GM19438 (cell line): ENCODE results near the gene COL6A2.
"Not testable (repeated sequence)": the region's sequence is repeated elsewhere in the genome, so short reads cannot be mapped to it uniquely, and the experiment has no call there.

ENCODE experiments used
- ATAC-seq: cut with Tn5 transposase; IDR thresholded peaks from one replicate; pipeline ENCODE4 v1.9.1; 2021; ENCODE audit warnings: low read depth; ENCODE audit not compliant: unreplicated experiment

COL6A2 gene

DNA sequence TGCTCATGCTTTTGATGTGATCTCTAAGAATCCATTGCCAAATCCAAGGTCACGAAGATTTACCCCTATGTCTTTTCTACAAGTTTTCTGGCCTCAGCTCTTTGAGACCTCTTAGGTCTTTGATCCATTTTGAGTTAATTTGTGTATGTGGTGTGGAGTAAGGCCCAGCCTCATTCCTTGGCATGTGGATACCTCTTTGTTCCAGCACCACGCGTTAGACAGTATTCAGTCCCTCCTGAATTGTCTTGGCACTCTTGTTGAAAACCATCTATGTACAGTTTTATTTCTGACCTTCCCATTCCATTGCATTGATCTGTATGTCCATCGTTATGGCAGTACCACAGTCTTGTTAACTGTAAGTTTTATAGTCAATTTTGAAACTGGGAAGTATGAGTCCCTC is 65.5 kb downstream of the COL6A2 start:
- no peak for ATAC-seq

DNA sequence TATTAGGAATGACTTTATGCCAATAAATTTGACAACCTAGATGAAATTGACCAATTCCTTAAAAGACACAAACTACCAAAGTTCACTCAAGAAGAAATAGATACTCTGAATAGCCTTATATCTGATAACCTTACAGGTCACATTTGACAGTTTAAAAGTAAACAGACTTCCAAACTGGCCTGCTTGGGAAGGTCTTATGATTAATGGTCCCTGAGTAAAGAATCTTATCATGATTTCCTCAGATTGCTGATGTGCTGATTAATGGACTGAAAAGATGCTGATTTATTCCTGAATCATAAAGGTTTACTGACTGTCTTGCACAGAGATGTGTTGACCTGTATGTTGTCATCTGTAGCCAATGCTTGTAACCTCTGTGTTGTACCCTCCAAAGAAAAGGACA is 67.2 kb downstream of the COL6A2 start:
- ATAC-seq, result no peak

DNA sequence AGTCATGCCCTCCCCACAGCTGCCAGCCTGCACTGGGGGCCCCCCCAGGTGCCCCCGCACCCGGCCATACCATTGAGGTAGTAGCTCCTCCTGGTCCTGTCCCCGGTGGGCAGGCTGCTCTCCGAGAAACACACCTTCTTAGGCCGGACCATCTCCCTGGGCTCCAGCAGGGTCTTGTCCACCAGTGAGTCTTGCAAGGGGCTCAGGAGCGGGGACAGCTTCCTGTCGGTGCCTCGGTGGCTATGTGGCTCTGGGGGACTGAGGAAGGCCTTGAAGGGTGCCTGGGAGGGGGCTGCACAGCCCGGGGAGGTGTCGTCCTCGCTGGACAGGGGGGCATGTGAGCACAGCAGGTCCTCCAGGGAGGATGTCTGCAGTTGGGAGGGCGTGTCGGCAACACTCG is 70.3 kb downstream of the COL6A2 start:
- no peak for ATAC-seq

DNA sequence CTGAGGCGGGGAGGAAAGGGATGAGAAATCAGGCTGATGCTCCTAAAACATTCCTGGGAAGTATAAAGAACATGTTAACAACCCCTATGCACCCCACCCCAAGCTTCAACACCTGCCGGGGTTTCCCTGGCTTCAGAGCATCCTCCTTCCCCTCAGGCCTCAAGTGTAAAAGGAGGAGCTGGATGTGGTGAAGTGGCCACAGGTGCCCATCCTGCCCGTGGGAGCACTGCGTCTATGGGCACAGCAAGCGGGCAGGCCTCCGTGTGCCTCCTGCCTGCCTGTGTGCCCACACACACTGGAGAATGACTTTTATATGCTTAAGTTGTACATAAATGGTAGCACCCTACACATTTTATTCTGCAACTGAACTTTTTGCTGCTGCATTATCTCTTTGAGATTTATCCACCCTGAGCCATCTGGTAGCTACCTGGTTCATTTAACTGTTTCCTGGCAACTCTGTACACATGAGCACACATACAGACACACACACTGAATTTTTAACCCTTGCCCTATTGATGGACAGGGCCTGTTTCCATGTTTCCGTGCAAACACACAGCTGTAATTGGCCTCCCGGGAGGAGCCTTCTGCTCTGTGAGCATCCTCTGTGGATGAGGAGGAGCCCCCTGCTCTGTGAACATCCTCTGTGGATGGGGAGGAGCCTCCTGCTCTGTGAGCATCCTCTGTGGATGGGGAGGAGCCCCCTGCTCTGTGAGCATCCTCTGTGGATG is 70.9 kb downstream of the COL6A2 start:
- ATAC-seq, result no peak

DNA sequence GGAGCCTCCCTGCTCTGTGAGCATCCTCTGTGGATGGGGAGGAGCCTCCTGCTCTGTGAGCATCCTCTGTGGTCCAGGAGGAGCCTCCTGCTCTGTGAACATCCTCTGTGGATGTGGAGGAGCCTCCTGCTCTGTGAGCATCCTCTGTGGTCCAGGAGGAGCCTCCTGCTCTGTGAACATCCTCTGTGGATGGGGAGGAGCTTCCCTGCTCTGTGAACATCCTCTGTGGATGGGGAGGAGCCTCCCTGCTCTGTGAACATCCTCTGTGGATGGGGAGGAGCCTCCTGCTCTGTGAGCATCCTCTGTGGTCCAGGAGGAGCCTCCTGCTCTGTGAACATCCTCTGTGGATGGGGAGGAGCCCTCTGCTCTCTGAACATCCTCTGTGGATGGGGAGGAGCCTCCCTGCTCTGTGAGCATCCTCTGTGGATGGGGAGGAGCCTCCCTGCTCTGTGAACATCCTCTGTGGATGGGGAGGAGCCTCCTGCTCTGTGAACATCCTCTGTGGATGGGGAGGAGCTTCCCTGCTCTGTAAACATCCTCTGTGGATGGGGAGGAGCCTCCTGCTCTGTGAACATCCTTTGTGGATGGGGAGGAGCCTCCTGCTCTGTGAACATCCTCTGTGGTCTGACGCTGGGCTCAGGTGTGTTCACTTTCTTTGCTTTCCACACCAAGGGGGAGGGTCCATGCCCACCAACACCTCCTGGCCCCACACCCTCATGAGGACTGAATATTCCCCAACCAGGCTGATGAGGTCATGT is 72.7 kb downstream of the COL6A2 start:
- ATAC-seq, result not testable (repeated sequence)

DNA sequence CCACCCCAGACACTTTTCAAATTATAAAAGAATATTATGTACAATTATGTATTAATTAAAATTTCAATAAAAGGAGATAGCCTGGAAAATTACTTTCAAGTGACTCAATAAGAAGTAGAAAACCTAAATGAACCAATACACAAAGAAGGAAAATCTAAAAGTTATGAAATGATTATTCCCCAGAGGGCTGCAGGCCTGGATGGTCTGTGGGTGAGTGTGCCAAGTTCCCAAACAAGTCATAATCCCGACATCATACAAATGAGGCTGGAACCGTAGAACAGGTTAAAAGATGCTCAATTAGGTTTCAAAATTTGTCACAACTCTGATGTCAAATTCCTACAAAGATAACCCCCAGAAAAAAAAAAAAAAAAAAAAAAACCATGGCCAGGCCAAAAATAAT is 73.7 kb downstream of the COL6A2 start:
- ATAC-seq, result no peak

DNA sequence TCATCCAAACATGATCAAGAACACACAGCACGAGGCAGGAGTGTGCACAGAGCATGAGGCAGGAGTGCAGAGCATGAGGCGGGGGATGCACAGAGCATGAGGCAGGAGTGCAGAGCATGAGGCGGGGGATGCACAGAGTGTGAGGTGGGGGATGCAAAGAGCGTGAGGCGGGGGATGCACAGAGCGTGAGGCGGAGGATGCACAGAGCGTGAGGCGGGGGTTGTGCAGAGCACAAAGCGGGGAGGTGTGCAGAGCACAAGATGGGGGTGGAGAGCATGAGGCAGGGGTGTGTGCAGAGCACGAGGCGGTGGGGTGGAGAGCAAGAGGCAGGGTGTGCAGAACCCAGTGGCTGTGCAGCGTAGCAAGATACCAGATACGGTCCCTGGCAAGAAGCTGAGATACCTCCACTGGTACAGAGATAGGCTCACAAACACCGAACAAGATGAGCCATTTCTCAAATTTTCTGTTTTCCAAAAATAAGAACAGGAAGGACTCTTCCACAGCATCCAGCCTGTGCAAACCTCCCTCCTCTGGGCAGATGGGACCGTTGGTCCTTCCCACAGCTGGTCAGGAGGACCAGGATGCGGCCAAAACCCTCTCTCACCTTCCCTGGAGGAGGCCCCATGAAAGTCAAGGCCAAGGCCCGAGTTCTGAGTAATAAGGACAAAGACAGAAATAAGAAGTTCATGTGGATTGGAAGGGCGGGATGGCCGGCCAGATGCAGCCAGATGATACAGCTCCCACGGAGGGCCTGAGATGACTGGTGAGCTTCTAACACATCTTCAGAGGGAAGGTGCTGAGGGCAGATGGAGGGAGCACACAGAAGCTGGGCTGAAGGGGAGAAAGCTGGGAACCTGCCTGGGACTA is 74.3 kb downstream of the COL6A2 start:
- no peak for ATAC-seq

DNA sequence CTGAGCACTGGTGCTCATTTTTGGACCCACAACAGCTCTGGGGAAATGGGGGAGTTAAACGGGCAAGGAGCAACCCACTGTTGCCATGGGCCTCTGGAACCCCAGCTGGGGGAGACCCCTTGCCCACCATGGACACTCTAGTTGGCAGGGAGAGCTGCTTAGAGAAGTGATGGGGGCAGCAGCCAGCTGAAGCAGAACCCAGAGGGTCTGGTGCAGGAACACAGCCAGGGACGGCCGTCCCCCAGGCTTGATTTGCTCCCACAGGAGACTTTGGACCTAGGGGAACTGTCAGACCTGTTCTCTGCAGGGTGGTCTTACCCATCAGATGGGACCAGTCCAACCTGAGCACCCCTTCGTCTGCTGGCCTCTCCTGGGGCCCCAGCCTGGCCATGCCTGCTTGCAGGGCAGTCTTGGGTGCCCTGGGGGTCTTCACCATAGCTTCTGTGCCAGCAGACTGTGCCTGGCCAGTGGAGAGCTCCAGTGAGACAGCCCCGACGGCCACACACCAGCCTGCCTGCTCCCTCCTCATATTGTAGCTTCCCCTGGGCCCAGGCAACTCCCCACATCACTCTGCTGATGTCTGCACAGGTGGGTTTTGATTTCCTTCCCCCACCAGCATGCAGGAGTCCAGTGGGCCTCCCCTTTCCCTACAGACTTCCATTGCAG is 75.1 kb downstream of the COL6A2 start:
- ATAC-seq, result no peak

DNA sequence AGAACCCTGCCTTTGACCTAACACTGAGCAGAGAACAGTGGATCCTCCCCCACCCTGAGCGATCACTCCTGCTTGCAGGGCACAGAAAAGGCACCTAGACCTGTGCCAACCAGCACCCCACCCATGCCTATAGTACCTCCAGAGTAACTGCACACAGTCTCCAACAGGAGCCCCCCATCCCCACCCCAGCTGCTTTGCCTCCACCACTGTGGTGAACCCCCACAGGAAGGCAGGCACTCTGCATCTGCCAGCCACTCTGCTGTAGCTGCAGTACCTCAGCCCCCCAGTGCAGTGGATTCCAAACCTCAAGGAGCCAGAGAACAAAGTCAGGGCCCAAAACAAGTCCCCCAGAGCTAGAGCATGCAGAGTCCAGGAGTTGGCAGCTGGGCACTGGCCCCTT is 75.7 kb downstream of the COL6A2 start:
- ATAC-seq, result no peak

DNA sequence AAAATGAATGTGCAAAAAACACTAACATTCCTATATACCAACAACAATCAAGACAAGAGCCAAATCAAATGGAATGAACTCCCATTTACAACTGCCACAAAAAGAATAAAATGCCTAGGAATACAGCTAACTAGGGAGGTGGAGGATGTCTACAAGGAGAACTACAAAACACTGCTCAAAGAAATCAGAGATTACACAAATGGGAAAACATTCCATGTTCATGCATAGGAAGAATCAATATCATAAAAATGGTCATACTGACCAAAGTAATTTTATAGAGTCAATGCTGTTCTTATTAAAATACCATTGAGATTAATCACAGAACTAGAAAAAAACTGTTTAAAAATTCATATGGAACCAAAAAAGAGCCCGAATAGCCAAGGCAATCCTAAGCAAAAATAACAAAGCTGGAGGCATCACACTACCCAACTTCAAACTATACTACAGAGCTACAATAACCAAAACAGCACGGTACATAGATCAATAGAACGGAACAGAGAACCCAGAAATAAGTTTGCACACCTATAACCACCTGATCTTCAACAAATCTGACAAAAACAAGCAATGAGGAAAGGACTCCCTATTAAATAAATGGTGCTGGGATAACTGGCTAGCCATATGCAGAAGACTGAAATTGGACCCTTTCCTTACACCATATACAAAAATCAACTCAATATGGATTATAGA is 78.7 kb downstream of the COL6A2 start:
- not testable (repeated sequence) for ATAC-seq

DNA sequence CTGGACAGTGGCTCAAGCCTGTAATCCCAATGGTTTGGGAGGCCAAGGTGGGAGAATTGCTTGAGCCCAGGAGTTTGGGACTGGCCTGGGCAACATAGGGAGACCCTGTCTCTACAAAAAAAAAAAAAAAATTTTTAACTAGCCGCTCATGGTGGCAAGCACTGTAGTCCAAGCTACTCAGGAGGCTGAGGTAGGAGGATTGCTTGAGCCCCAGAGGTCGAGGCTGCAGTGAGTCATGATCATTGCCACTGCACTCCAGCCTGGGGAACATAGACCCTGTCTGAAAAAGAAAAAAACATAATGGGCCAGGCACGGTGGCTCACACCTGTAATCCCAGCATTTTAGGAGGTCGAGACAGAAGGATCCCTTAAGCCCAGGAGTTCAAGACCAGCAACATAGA is 81.0 kb downstream of the COL6A2 start:
- ATAC-seq, result no peak
